H9 (cell line): ENCODE data around the gene MTX1. TPM values are rescaled to one million over a fixed set of nuclear protein-coding genes. Genes with fewer than 3 reads are reported as not detected.
A peak's percentile ranks its signal among the peaks of the same experiment; 100 is the strongest.
"Not testable (repeated sequence)": the region's sequence is repeated elsewhere in the genome, so short reads cannot be mapped to it uniquely, and the experiment has no call there.

Experiments
- DNase-seq: peaks from one replicate; pipeline ENCODE4 v3.0.0-alpha.2; 2017
- H2AFZ ChIP-seq: one replicate; pipeline ENCODE4 v1.6.1; 2013; ENCODE audit warnings: mild to moderate bottlenecking, low read length, control low read depth, moderate library complexity
- H2AK5ac ChIP-seq: 2 replicates; pipeline ENCODE4 v1.6.1; 2013; ENCODE audit warnings: low read length, control low read depth, mixed read lengths; ENCODE audit not compliant: insufficient read length
- H2BK120ac ChIP-seq: one replicate; pipeline ENCODE4 v1.6.1; 2013; ENCODE audit warnings: low read depth, mild to moderate bottlenecking, low read length, control low read depth, inconsistent platforms; ENCODE audit not compliant: poor library complexity, severe bottlenecking
- H2BK12ac ChIP-seq: 2 replicates; pipeline ENCODE4 v1.6.1; 2013; ENCODE audit warnings: low read length, control low read depth, mixed read lengths, low read depth; ENCODE audit not compliant: insufficient read length
- H2BK15ac ChIP-seq: 2 replicates; pipeline ENCODE4 v1.6.1; 2013; ENCODE audit warnings: low read depth, low read length, control low read depth
- H2BK20ac ChIP-seq: one replicate; pipeline ENCODE4 v1.6.1; 2013; ENCODE audit warnings: low read depth, mild to moderate bottlenecking, low read length, control low read depth, inconsistent platforms; ENCODE audit not compliant: poor library complexity, severe bottlenecking
- H2BK5ac ChIP-seq: 2 replicates; pipeline ENCODE4 v1.6.1; 2013; ENCODE audit warnings: low read length, control low read depth, mixed read lengths; ENCODE audit not compliant: insufficient read length
- H3K14ac ChIP-seq: 2 replicates; pipeline ENCODE4 v1.6.1; 2013; ENCODE audit warnings: low read length, control low read depth; ENCODE audit not compliant: insufficient read depth
- H3K18ac ChIP-seq: 2 replicates; pipeline ENCODE4 v1.6.1; 2013; ENCODE audit warnings: low read depth, mild to moderate bottlenecking, mixed read lengths, low read length, control low read depth; ENCODE audit not compliant: insufficient read length
- H3K23ac ChIP-seq: 2 replicates; pipeline ENCODE4 v1.6.1; 2013; ENCODE audit warnings: low read length, control low read depth, mixed read lengths, low read depth; ENCODE audit not compliant: insufficient read length
- H3K23me2 ChIP-seq: 2 replicates; pipeline ENCODE4 v1.6.1; 2013; ENCODE audit warnings: low read depth, mild to moderate bottlenecking, mixed read lengths, low read length, control low read depth; ENCODE audit not compliant: insufficient read length, poor library complexity, severe bottlenecking
- H3K27ac ChIP-seq: 2 replicates; pipeline ENCODE4 v1.5.1; 2013; ENCODE audit warnings: low read length, control low read depth, mixed read lengths, low read depth; ENCODE audit not compliant: insufficient read length
- H3K27me3 ChIP-seq: 2 replicates; pipeline ENCODE4 v1.6.1; 2013; ENCODE audit warnings: low read length, control low read depth, inconsistent platforms; ENCODE audit not compliant: insufficient read depth
- H3K4ac ChIP-seq: 2 replicates; pipeline ENCODE4 v1.6.1; 2013; ENCODE audit warnings: low read depth, mild to moderate bottlenecking, control low read depth, inconsistent platforms, low read length, moderate library complexity
- H3K4me1 ChIP-seq: 2 replicates; pipeline ENCODE4 v1.6.1; 2013; ENCODE audit warnings: low read length, control low read depth, inconsistent platforms; ENCODE audit not compliant: insufficient read depth
- H3K4me2 ChIP-seq: 2 replicates; pipeline ENCODE4 v1.6.1; 2013; ENCODE audit warnings: low read length, control low read depth, mixed read lengths; ENCODE audit not compliant: insufficient read length, insufficient read depth
- H3K56ac ChIP-seq: 2 replicates; pipeline ENCODE4 v1.6.1; 2013; ENCODE audit warnings: low read depth, mild to moderate bottlenecking, mixed read lengths, low read length, control low read depth; ENCODE audit not compliant: insufficient read length
- H3K79me1 ChIP-seq: 2 replicates; pipeline ENCODE4 v1.6.1; 2013; ENCODE audit warnings: low read depth, mild to moderate bottlenecking, moderate library complexity, low read length, control low read depth, inconsistent platforms; ENCODE audit not compliant: insufficient read depth, poor library complexity, severe bottlenecking
- H3K79me2 ChIP-seq: 2 replicates; pipeline ENCODE4 v1.6.1; 2013; ENCODE audit warnings: low read length, control low read depth, inconsistent platforms; ENCODE audit not compliant: insufficient read depth
- H3K9ac ChIP-seq: 2 replicates; pipeline ENCODE4 v1.6.1; 2013; ENCODE audit warnings: low read length, control low read depth, mixed read lengths; ENCODE audit not compliant: insufficient read length; ENCODE audit errors: extremely low read depth
- H3K9me3 ChIP-seq: one replicate; pipeline ENCODE4 v1.6.1; 2013; ENCODE audit warnings: low read depth, low read length, inconsistent platforms; ENCODE audit not compliant: control insufficient read depth
- H3T11ph ChIP-seq: one replicate; pipeline ENCODE4 v1.6.1; 2013; ENCODE audit warnings: mild to moderate bottlenecking, low read length, control low read depth, inconsistent platforms
- H4K20me1 ChIP-seq: one replicate; pipeline ENCODE4 v1.6.1; 2013; ENCODE audit not compliant: control insufficient read depth, insufficient read length, insufficient read depth
- H4K5ac ChIP-seq: 2 replicates; pipeline ENCODE4 v1.6.1; 2013; ENCODE audit warnings: low read depth, mild to moderate bottlenecking, mixed read lengths, low read length, control low read depth; ENCODE audit not compliant: insufficient read length
- H4K8ac ChIP-seq: replicated peaks from 2 replicates; pipeline ENCODE4 v1.6.1; 2013; ENCODE audit warnings: low read length, control low read depth, mixed read lengths, low read depth; ENCODE audit not compliant: insufficient read length
- H4K91ac ChIP-seq: 2 replicates; pipeline ENCODE4 v1.6.1; 2013; ENCODE audit warnings: low read depth, mild to moderate bottlenecking, moderate library complexity, mixed read lengths, low read length, control low read depth; ENCODE audit not compliant: insufficient read length
- H3K27ac Mint-ChIP-seq, 3 experiments: 2 replicates in 2 of 3; 3 replicates in 1 of 3; pipeline ENCODE4 v1.8.0; 2020 to 2021; ENCODE audit warnings: mixed read lengths in 3 of 3, mild to moderate bottlenecking in 1 of 3, moderate library complexity in 1 of 3
- H3K27me3 Mint-ChIP-seq: 2 replicates; pipeline ENCODE4 v1.8.0; 2021; ENCODE audit warnings: low read depth, mild to moderate bottlenecking, moderate library complexity, mixed read lengths
- H3K36me3 Mint-ChIP-seq, 3 experiments: 2 replicates in 2 of 3; 3 replicates in 1 of 3; pipeline ENCODE4 v1.8.0; 2020 to 2021; ENCODE audit warnings: low read depth in 3 of 3, mixed read lengths in 3 of 3; ENCODE audit not compliant: insufficient read depth in 1 of 3
- H3K4me1 Mint-ChIP-seq, 2 experiments: 2 replicates each; pipeline ENCODE4 v1.8.0; 2020; ENCODE audit warnings: mixed read lengths in 2 of 2
- H3K4me3 Mint-ChIP-seq, 2 experiments: 2 replicates in 1 of 2; 3 replicates in 1 of 2; pipeline ENCODE4 v1.8.0; 2020 to 2021; ENCODE audit warnings: mild to moderate bottlenecking in 2 of 2, mixed read lengths in 2 of 2, moderate library complexity in 1 of 2
- H3K9me3 Mint-ChIP-seq, 2 experiments: 2 replicates in 1 of 2; 3 replicates in 1 of 2; pipeline ENCODE4 v1.8.0; 2020; ENCODE audit warnings: mild to moderate bottlenecking in 2 of 2, mixed read lengths in 2 of 2, moderate library complexity in 1 of 2
- WGBS: extraction: QIAGEN DNeasy Blood & Tissue Kit; methylation state at CpG from one replicate; pipeline ENCODE4 v1.1.7; 2013; ENCODE audit warnings: missing lambda C conversion rate, low lambda C conversion rate, mixed read lengths; ENCODE audit not compliant: insufficient read length; ENCODE audit errors: extremely low coverage; 5-methylcytosine and 5-hydroxymethylcytosine counted together
- total RNA-seq: library from RNA; stranded (reverse); gene quantifications from 2 replicates; pipeline ENCODE4 v1.2.1, GENCODE V29; 2021

The MTX1 gene
- total RNA-seq, 1 experiment from 2014 or later, result 45.0 TPM

DNA sequence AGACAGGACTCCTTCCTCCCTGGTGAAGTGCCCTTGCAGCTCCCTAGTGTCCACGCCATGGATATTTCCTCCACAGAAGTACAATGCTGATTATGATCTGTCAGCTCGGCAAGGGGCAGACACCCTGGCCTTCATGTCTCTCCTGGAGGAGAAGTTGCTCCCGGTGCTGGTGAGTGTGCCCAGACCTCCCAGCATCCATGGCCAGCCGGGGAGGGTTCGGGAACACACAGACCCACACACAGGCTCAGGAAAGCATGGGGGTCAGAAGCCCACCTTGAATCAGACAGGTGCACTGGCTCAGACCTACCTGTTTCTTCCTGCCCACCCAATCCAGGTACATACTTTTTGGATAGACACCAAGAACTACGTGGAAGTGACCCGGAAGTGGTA is 3.6 kb downstream of the MTX1 start:
- not testable (repeated sequence) for H3K18ac ChIP-seq, H3K4me1 ChIP-seq, H4K91ac ChIP-seq, H3K27me3 Mint-ChIP-seq, H3K27me3 ChIP-seq, H3K56ac ChIP-seq, H4K20me1 ChIP-seq, H3K79me2 ChIP-seq, H3K9ac ChIP-seq, H3K4me2 ChIP-seq, H3K9me3 Mint-ChIP-seq, H3K23me2 ChIP-seq, H2BK12ac ChIP-seq, H3K14ac ChIP-seq, H4K8ac ChIP-seq, H3T11ph ChIP-seq, H4K5ac ChIP-seq, H3K4me3 Mint-ChIP-seq, H2AK5ac ChIP-seq, H3K27ac Mint-ChIP-seq, H3K9me3 ChIP-seq, H3K27ac ChIP-seq, H3K79me1 ChIP-seq, DNase-seq, H2BK5ac ChIP-seq, H3K4ac ChIP-seq, H2BK15ac ChIP-seq, H3K23ac ChIP-seq, H2AFZ ChIP-seq, H2BK20ac ChIP-seq, H2BK120ac ChIP-seq
- Mint-ChIP-seq H3K36me3 (peaks cover 9 to 25% (median 20%) of the 10 kb centered on the region in 3 experiments), H3K4me1 (peaks cover 19 to 20% of the 10 kb centered on the region in 2 experiments)
- WGBS, result no CpG with 5 or more reads among the region's 7 CpGs

- H2AK5ac ChIP-seq, H4K8ac ChIP-seq, H3K27me3 ChIP-seq, H3K27ac ChIP-seq, H3K9me3 Mint-ChIP-seq, H4K91ac ChIP-seq, H3K23me2 ChIP-seq, H2BK5ac ChIP-seq, H2AFZ ChIP-seq, H4K5ac ChIP-seq, H4K20me1 ChIP-seq, H3K56ac ChIP-seq, H3T11ph ChIP-seq, H3K14ac ChIP-seq, H3K27me3 Mint-ChIP-seq, H3K18ac ChIP-seq, H3K9ac ChIP-seq, H2BK12ac ChIP-seq, H3K9me3 ChIP-seq, H3K23ac ChIP-seq, H3K4ac ChIP-seq, H2BK20ac ChIP-seq, H3K4me3 Mint-ChIP-seq, H3K79me2 ChIP-seq, H2BK120ac ChIP-seq, H3K4me1 ChIP-seq, DNase-seq, H3K4me2 ChIP-seq, H2BK15ac ChIP-seq, H3K79me1 ChIP-seq: not testable (repeated sequence)
- Mint-ChIP-seq H3K4me1 (peaks cover 16 to 18% of the 10 kb centered on the region in 2 experiments), H3K36me3 (peaks cover 9 to 25% (median 20%) of the 10 kb centered on the region in 3 experiments), H3K27ac (peak overlapping the region in 1 of 3 experiments; percentile 16; a peak in 1 of 7 replicates)
- WGBS, result no CpG with 5 or more reads among the region's 10 CpGs
Measured at GRCh38 chr1:155214702-155215101, 6.2 kb downstream of the MTX1 start.
